ENCODE measurements around the gene DSTN.

DNA sequence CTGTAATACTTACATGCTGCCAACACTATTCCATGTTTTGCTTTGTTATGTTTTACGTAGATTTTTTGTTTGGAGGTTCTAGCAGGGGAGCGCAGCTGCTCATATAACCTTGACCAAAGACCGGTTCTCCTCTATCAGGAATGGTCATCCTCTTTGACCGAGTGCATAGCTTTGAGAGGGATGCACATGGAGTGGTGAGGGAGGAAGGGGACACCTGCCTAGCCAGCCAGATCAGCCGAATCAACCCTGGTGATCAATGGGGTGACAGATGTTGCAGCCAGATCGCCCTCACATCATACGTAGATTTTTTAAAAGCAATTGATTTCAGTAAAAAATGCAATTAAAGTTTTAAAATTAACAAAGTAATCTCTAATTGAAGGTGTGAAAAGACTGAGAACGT is 6.3 kb downstream of the DSTN start:
- TF ChIP-seq, protein P1, sequence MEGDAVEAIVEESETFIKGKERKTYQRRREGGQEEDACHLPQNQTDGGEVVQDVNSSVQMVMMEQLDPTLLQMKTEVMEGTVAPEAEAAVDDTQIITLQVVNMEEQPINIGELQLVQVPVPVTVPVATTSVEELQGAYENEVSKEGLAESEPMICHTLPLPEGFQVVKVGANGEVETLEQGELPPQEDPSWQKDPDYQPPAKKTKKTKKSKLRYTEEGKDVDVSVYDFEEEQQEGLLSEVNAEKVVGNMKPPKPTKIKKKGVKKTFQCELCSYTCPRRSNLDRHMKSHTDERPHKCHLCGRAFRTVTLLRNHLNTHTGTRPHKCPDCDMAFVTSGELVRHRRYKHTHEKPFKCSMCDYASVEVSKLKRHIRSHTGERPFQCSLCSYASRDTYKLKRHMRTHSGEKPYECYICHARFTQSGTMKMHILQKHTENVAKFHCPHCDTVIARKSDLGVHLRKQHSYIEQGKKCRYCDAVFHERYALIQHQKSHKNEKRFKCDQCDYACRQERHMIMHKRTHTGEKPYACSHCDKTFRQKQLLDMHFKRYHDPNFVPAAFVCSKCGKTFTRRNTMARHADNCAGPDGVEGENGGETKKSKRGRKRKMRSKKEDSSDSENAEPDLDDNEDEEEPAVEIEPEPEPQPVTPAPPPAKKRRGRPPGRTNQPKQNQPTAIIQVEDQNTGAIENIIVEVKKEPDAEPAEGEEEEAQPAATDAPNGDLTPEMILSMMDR (IDR thresholded peaks at IDR 0.05 in 2 of 3, conservative IDR thresholded peaks at IDR 0.05 in 1 of 3; ENCODE audit: insufficient read depth in 2 of 3, low read depth in 1 of 3, low read length in 3 of 3) = no peak
- TF ChIP-seq, protein P2, sequence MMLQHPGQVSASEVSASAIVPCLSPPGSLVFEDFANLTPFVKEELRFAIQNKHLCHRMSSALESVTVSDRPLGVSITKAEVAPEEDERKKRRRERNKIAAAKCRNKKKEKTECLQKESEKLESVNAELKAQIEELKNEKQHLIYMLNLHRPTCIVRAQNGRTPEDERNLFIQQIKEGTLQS (IDR thresholded peaks at IDR 0.05) = no peak
- TF ChIP-seq, protein P2 (CRISPR knock-in tag; conservative IDR thresholded peaks at IDR 0.05) = no peak
- TF ChIP-seq, protein P3, sequence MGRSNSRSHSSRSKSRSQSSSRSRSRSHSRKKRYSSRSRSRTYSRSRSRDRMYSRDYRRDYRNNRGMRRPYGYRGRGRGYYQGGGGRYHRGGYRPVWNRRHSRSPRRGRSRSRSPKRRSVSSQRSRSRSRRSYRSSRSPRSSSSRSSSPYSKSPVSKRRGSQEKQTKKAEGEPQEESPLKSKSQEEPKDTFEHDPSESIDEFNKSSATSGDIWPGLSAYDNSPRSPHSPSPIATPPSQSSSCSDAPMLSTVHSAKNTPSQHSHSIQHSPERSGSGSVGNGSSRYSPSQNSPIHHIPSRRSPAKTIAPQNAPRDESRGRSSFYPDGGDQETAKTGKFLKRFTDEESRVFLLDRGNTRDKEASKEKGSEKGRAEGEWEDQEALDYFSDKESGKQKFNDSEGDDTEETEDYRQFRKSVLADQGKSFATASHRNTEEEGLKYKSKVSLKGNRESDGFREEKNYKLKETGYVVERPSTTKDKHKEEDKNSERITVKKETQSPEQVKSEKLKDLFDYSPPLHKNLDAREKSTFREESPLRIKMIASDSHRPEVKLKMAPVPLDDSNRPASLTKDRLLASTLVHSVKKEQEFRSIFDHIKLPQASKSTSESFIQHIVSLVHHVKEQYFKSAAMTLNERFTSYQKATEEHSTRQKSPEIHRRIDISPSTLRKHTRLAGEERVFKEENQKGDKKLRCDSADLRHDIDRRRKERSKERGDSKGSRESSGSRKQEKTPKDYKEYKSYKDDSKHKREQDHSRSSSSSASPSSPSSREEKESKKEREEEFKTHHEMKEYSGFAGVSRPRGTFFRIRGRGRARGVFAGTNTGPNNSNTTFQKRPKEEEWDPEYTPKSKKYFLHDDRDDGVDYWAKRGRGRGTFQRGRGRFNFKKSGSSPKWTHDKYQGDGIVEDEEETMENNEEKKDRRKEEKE (IDR thresholded peaks at IDR 0.05; ENCODE audit: borderline replicate concordance in 1 of 2, control insufficient read depth in 1 of 2, low read depth in 2 of 2, low read length in 1 of 2) = no peak
- TF ChIP-seq FOXP1 (CRISPR knock-in tag; IDR thresholded peaks at IDR 0.05) = no peak
- no peak for TF ChIP-seq SRSF1 (IDR thresholded peaks at IDR 0.05; ENCODE audit: low read depth, low read length)
- no peak for TF ChIP-seq MAFK (IDR thresholded peaks at IDR 0.05; ENCODE audit: low read length)
- no peak for TF ChIP-seq RAD21 (CRISPR knock-in tag; conservative IDR thresholded peaks at IDR 0.05 in 1 of 2, IDR thresholded peaks at IDR 0.05 in 1 of 2)
- no peak for TF ChIP-seq SIN3A (IDR thresholded peaks at IDR 0.05; ENCODE audit: borderline replicate concordance in 2 of 2, control insufficient read depth in 1 of 2, low read depth in 2 of 2, low read length in 2 of 2)
